PC-3 (cell line): ENCODE data around the gene MAEA. TPM values are rescaled to one million over a fixed set of nuclear protein-coding genes. Genes with fewer than 3 reads are reported as not detected.
A peak's percentile ranks its signal among the peaks of the same experiment; 100 is the strongest.

Experiments
- ATAC-seq: fragments of 200-7000 bp; cut with Tn5 transposase; 2 replicates; pipeline ENCODE4 v1.9.1; 2020; ENCODE audit warnings: mild to moderate bottlenecking, moderate library complexity
- BruUV-seq: library from RNA; stranded (reverse); fragments of 400-500 nt; replicated peaks from 2 replicates; lab custom pipeline; 2021; lab: Mats Ljungman, UMichigan
- CTCF ChIA-PET: fragments of 300-600 bp; sonication (Branson Sonifier 250); formaldehyde crosslinking; loops from one replicate; lab custom pipeline; 2022; ENCODE audit warnings: antibody characterized with exemption; lab: Charles Lee
- POLR2A ChIA-PET: fragments of 300-600 bp; sonication (Branson Sonifier 250); formaldehyde crosslinking; loops from one replicate; lab custom pipeline; 2022; ENCODE audit warnings: antibody characterized with exemption; ENCODE audit not compliant: unreplicated experiment; lab: Charles Lee
- DNase-seq: peaks from one replicate; pipeline ENCODE4 v3.0.0-alpha.2; 2015
- H2AFZ ChIP-seq: fragments of 300-600 bp; sonication (generic); 2 replicates; pipeline ENCODE4 v1.6.0; 2016; ENCODE audit warnings: antibody characterized with exemption, low read length
- H3F3A ChIP-seq: fragments of 300-600 bp; sonication (generic); one replicate; pipeline ENCODE4 v1.6.0; 2017; ENCODE audit warnings: antibody characterized with exemption, low read length, control low read depth, mild to moderate bottlenecking; ENCODE audit not compliant: unreplicated experiment
- H3K27ac ChIP-seq: fragments of 300-600 bp; sonication (generic); 2 replicates; pipeline ENCODE4 v1.5.1; 2016; ENCODE audit warnings: mild to moderate bottlenecking, low read length
- H3K27me3 ChIP-seq: fragments of 300-600 bp; sonication (generic); 2 replicates; pipeline ENCODE4 v1.6.1; 2016; ENCODE audit warnings: low read length, mixed read lengths
- H3K36me3 ChIP-seq: fragments of 300-600 bp; sonication (generic); 2 replicates; pipeline ENCODE4 v1.6.1; 2016; ENCODE audit warnings: low read depth, mixed run types, low read length, mixed read lengths
- H3K4me1 ChIP-seq: fragments of 300-600 bp; sonication (generic); 2 replicates; pipeline ENCODE4 v1.5.1; 2016; ENCODE audit warnings: low read length; ENCODE audit not compliant: insufficient read depth
- H3K4me2 ChIP-seq: fragments of 300-600 bp; sonication (generic); 2 replicates; pipeline ENCODE4 v1.6.0; 2016; ENCODE audit warnings: low read length
- H3K4me3 ChIP-seq: fragments of 300-600 bp; sonication (generic); 2 replicates; pipeline ENCODE4 v1.5.1; 2016; ENCODE audit warnings: mild to moderate bottlenecking, low read length, mixed read lengths
- H3K79me2 ChIP-seq: fragments of 300-600 bp; sonication (generic); 2 replicates; pipeline ENCODE4 v1.6.1; 2017; ENCODE audit warnings: low read length, mixed read lengths
- H3K9ac ChIP-seq: fragments of 300-600 bp; sonication (generic); 2 replicates; pipeline ENCODE4 v1.6.0; 2016; ENCODE audit warnings: mild to moderate bottlenecking, low read length
- H3K9me2 ChIP-seq: fragments of 300-600 bp; sonication (generic); replicated peaks from 2 replicates; pipeline ENCODE4 v1.6.1; 2016; ENCODE audit warnings: mixed run types, low read length, mixed read lengths
- H3K9me3 ChIP-seq: fragments of 300-600 bp; sonication (generic); 2 replicates; pipeline ENCODE4 v1.6.1; 2016; ENCODE audit warnings: low read length, mixed read lengths
- H4K20me1 ChIP-seq: fragments of 300-600 bp; sonication (generic); 2 replicates; pipeline ENCODE4 v1.6.1; 2016; ENCODE audit warnings: low read length, mixed read lengths
- CTCF ChIP-seq: fragments of 300-600 bp; sonication (generic); conservative IDR thresholded peaks from 2 replicates; pipeline ENCODE4 v1.5.1; 2017; ENCODE audit warnings: antibody characterized with exemption, low read depth, mild to moderate bottlenecking, low read length
- EZH2 ChIP-seq: fragments of 300-600 bp; sonication (generic); IDR thresholded peaks from one replicate; pipeline ENCODE4 v1.6.1; 2017; ENCODE audit warnings: antibody characterized with exemption, mild to moderate bottlenecking, low read length; ENCODE audit not compliant: unreplicated experiment
- EZH2phosphoT487 ChIP-seq: fragments of 300-600 bp; sonication (generic); IDR thresholded peaks from 2 replicates; pipeline ENCODE4 v1.6.1; 2018; ENCODE audit warnings: mild to moderate bottlenecking, antibody characterized with exemption, low read length, borderline replicate concordance
- intact Hi-C: fragments of 100-400 bp; cut with micrococcal nuclease; formaldehyde crosslinking; loops from 2 replicates; pipeline ENCODE4 v1.9.0; 2023
- total RNA-seq: library from RNA; depleted of rRNA; stranded (reverse); fragments of >200 nt; gene quantifications from 2 replicates; pipeline ENCODE4 v1.2.3, GENCODE V29; 2014

The MAEA gene
- total RNA-seq, 1 experiment from 2014 or later, result 48.1 TPM

GRCh38 chr4:1318488-1319213 is 29.0 kb downstream of the MAEA start:
- Histone ChIP-seq H3K27me3 (no peaks in the 10 kb centered on the region), H3F3A (peaks cover 4% of the 10 kb centered on the region), H3K4me1 (peaks cover 18% of the 10 kb centered on the region), H2AFZ (no peak overlapping the region), H3K4me3 (no peak overlapping the region), H3K27ac (no peak overlapping the region), H3K36me3 (no peaks in the 10 kb centered on the region; the same call in 1 of the 2 replicates), H3K9me2 (no peaks in the 10 kb centered on the region), H4K20me1 (peaks cover 1% of the 10 kb centered on the region; the same call in 1 of the 2 replicates), H3K79me2 (no peaks in the 10 kb centered on the region), H3K9me3 (no peaks in the 10 kb centered on the region), H3K9ac (no peak overlapping the region), H3K4me2 (no peak overlapping the region)
- DNase-seq (no peak), ATAC-seq (no peak)
- BruUV-seq, result no TSS peak
- intact Hi-C loops, result no loop called here
- ChIA-PET POLR2A (no interaction called here), CTCF (no interaction called here)
- TF ChIP-seq EZH2phosphoT487 (no peak), CTCF (peak; percentile 56)

GRCh38 chr4:1321486-1321885 is 31.8 kb downstream of the MAEA start:
- Histone ChIP-seq H3K36me3 (peaks cover 7% of the 10 kb centered on the region; the same call in 1 of the 2 replicates), H3K4me1 (peaks cover 30% of the 10 kb centered on the region), H3K27me3 (no peaks in the 10 kb centered on the region), H3K4me2 (no peak overlapping the region), H3K79me2 (peaks cover 9% of the 10 kb centered on the region; the same call in 1 of the 2 replicates), H3K27ac (no peak overlapping the region), H3K9me3 (no peaks in the 10 kb centered on the region), H3F3A (peaks cover 4% of the 10 kb centered on the region), H3K9me2 (no peaks in the 10 kb centered on the region), H4K20me1 (peaks cover 3% of the 10 kb centered on the region; the same call in 1 of the 2 replicates), H3K9ac (no peak overlapping the region), H3K4me3 (no peak overlapping the region), H2AFZ (no peak overlapping the region)
- TF ChIP-seq CTCF (no peak), EZH2 (no peak), EZH2phosphoT487 (no peak)
- intact Hi-C loops, result no loop called here
- ATAC-seq (no peak), DNase-seq (no peak)
- POLR2A ChIA-PET, result no interaction called here
- no TSS peak for BruUV-seq
- CTCF ChIA-PET, result no interaction called here
